HG02870 (cell line): ENCODE measurements around the gene NPPC.
"Not testable (repeated sequence)": the region's sequence is repeated elsewhere in the genome, so short reads cannot be mapped to it uniquely, and the experiment has no call there.

Source experiments
- ATAC-seq: cut with Tn5 transposase; IDR thresholded peaks from one replicate; pipeline ENCODE4 v1.9.1; 2021; ENCODE audit warnings: mild to moderate bottlenecking, moderate library complexity; ENCODE audit not compliant: unreplicated experiment

NPPC gene

DNA sequence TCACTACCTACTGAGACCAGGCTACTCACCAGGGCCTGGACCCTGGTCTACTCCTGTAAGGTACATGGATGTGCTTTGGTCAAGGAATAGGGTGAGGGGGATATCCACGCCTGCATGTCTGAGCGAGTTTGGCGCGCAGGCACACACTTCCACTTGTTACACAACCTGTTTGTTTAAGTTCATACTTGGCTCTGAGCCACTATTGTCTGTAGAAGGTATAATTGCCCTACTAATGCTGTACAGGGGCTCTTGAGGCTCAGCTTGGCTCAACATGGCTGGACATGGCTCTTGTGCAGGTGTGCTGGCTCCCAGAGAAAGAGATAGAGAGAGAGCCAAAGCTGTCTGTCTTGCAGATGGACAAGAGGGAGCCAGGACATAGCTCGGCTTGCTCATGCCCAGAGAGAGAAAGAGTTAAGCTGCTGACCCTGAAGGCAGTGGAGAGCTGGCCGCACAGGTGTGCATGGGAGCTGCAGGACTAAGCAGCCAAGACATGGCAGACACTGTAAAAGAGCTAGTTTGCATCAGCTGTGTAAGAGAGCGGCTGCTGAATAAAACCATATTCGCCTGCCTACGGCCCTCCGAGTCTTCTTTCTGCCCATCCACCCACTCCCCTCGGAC, 35.2 kb downstream of the NPPC start:
- ATAC-seq: no peak

DNA sequence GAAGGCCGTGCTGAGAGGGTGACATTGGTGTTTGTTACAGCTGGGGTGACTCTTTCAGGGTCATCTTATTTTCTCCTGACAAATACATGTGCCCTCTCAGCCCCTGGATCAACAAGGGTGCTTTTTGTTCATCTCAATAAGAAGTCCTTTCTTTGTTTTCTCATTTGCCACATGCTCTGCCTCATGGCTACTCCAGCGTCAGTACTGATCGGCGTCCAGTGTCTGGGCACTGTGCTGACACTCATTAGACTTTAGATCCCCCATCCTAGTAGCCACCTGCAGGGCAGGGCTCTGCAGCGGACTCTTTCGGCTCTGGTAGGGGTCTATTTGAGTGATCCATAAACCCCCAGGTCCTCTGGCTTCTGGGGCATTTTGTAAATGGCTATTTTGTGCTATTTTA, 38.4 kb downstream of the NPPC start:
- no peak for ATAC-seq

DNA sequence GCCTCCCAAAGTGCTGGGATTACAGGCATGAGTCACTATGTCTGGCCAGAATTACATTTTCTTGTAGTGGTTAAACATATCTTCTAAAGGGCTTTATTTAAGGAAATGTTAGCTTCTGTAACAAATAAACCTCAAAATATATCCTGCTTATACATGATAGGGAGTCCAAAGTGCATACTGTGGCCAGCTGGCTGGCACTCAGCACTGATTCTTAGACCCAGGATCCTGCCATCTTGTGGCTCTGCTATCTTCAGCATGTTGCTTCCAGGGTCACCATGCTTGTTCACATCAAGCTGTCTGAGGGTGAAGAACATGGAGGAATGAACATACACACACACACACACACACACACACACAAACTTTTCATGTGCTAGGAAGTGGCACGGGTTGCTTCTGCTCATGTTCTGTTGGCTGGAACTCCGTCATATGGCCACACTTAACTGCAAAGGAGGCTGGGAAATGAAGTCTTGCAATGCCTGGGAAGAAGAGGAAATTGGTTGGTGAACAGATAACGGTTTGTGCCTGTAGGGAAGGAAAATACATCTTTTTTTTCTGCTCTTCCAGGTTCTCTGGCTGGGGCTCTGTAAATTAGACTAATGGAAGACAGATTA, 40.0 kb downstream of the NPPC start:
- no peak for ATAC-seq

DNA sequence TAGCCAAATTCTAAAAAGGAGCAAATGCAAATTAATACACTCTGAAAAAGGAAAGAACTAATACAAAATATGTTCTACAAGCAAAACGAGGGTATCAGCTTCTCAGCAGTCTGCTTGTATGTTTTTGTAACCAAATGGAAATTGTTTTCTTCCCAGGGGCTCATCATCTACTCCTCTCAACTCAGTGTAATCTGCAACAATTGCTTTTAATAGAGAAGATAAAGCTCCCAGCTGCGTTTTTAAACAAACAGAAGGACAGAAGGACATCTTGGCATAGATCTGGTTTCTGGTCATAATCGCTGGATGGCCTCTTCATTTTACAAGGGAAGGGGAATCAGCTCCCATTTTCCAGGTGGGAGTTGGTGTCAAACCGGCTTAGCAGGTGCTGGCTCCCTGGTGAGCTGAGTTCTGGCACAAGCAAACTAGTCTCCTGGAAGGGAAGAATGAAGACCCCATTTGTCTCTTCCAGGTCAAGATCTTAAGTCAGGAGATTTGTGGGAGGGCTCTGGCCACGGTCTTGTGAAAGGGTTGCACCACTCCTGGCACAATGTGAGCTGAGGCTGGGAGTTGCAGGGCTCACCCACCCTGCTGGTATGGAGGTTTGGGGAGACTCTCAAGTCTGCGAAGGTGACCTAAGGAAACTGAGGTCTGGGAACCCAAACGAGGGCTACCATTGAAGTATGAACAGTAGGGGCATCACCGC, 41.6 kb downstream of the NPPC start:
- ATAC-seq: no peak

DNA sequence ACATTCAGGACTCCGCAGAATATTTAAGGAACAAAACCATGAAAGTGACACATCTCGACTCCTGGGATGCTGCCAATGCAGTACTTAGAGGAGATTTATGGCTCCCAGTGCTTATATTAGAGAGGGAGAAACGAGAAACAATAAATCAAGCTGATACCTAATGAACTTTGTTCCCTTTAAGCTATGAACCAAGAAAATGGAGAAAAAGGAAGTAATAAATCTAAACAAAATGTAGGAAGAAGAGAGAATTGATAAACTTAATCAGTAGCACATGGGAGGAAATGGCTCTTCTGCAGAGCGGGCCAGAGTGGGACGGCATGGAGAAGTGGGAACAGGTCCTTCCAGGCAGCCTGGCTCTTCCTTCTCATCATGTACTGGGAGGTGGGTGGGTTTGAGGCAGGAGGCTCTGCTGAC, 42.7 kb downstream of the NPPC start:
- ATAC-seq: no peak

DNA sequence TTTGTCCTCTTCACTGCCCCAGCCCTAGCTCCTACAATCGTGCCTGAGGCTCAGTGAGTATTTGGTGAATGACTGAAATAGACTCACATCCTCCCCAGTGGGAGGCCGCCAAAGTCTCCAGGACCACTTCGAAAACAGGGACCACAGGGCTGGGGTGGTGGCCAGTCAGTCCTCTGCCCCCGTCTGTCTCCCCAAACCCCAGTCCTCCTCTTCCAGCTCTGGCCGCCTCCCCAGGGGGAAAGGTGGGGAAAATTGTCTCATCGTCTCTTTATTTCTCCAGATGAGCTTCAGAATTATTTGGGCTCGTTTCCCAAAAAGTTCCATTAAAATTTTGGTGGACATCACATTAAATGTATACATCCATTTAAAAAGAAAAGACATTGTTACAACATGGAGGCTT, 43.5 kb downstream of the NPPC start:
- ATAC-seq: no peak

DNA sequence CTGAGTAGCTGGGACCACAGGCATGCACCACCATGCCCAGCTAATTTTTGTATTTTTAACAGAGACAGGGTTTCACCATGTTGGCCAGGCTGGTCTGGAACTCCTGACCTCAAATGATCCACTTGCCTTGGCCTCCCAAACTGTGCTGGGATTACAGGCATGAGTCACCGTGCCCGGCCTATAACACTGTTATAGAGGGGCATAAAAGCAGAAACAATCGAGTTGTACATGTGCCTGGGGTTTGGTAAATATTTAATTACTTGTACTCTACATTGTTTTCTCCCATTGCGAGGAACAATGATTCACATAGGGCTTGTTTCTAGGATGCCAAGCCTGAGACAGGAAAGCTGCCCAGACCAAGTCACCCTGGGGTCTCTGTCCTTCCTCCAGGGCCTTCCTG, 45.8 kb downstream of the NPPC start:
- not testable (repeated sequence) for ATAC-seq

DNA sequence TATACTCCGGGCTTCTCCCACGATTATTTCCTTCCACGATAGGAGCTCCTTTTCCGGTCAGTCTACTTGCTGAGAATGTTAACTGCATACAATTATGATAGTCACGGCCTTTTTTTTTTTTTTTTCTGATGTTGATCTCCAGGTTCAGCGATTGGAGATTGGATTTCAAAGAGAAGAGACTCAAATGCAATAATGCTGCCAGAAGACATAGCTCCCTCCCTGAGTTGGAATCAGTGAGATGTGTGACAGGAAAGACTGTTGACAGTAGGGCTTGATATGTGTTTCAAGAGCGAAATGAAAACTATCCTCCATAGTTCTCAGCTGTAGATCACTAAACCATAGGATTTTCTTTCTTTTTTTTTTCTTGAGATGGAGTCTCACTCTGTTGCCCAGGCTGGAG, 47.0 kb downstream of the NPPC start:
- ATAC-seq: no peak

DNA sequence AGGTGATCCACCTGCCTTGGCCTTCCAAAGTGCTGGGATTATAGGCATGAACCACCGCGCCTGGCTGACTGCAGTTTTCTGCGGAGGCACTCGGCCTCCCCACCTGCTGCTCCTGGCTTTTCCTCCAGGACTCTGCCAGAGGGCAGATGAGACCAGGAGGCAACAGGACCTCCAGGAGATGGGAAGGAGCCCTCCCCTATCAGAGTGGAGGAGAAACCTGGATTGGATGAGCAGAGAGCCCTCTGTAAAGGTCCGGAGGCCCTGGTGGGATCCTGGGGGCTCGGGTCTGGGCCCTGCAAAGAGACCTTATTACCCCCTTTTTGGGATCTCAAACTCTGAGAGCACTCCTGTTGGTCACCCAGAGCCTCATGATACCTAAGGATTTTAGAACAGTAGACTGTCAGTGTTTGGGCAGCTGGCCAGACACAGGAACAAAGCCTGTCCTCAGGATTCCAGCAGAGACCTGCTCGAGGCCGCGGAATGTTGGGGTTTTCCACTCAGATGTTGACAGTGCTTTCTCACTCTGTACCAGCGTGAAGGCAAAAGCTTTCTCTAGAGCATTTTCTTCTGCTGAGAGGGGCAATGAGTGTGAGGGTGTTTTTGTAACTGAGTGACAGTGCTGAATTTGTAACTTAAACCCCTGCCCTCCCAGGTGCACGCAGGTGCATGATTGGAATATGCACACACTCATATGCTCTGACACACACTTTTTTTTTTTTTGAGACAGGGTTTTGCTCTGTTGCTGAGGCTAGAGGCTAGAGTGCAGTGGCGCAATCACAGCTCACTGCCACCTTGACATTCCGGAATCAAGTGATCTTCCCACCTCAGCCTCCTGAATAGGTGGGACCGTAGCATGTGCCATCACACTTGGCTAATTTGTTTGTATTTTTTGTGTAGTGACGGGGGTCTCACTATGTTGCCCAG, 48.4 kb downstream of the NPPC start:
- no peak for ATAC-seq

DNA sequence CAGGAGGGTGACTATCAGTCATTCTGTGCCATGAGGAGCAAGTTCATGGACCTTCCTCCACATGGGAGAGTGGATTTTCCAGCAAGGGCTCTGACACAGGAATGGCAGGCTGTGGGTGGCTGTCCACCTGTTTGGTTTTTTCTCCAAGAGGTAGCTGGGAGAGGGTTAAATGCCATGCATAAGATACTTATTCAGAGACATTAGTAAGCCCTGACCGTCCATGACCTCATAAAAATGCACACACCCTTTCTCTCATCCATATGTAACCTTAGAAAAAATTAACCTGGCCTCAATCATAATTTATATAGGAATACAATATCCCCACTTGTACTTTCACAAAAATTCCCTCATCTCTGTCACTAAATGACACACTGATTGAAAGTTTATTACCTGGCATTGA, 51.3 kb downstream of the NPPC start:
- ATAC-seq: no peak
